GM23338 (cell line): ENCODE measurements around the gene C14orf93. TPM values are rescaled to one million over a fixed set of nuclear protein-coding genes. Genes with fewer than 3 reads are reported as not detected.

Source experiments
- EZH2phosphoT487 ChIP-seq: fragments of 200-600 bp; sonication (generic); IDR thresholded peaks from one replicate; pipeline ENCODE4 v1.8.1; 2018; ENCODE audit warnings: antibody characterized with exemption; ENCODE audit not compliant: unreplicated experiment
- polyA plus RNA-seq: library from polyadenylated mRNA; unstranded; fragments of >200 nt; fragmentation: Nextera tagmentation; extraction: Ambion mirVana; gene quantifications from 2 replicates; pipeline ENCODE4 v1.2.1, GENCODE V29; 2016
- total RNA-seq: library from RNA; depleted of rRNA; stranded (reverse); fragments of >200 nt; shearing (Covaris generic); gene quantifications from 2 replicates; pipeline ENCODE4 v1.2.3, GENCODE V29; 2014
- TF ChIP-seq, protein P1 (sequence below): fragments of 250-450 bp; sonication (Bioruptor Pico); IDR thresholded peaks from 2 replicates; pipeline ENCODE4 v1.5.0; 2020; ENCODE audit warnings: mild to moderate bottlenecking, moderate library complexity
- TF ChIP-seq, protein P2 (sequence below): IDR thresholded peaks from one replicate; pipeline ENCODE4 v1.6.1; 2018; ENCODE audit warnings: antibody characterized with exemption; ENCODE audit not compliant: unreplicated experiment
- TF ChIP-seq, protein P3 (sequence below): IDR thresholded peaks from 2 replicates; pipeline ENCODE4 v1.6.1; 2016; ENCODE audit warnings: antibody characterized with exemption

C14orf93 gene
- total and polyA plus RNA-seq, 2 experiments from 2014 or later: 3.5 to 11.7 TPM

DNA sequence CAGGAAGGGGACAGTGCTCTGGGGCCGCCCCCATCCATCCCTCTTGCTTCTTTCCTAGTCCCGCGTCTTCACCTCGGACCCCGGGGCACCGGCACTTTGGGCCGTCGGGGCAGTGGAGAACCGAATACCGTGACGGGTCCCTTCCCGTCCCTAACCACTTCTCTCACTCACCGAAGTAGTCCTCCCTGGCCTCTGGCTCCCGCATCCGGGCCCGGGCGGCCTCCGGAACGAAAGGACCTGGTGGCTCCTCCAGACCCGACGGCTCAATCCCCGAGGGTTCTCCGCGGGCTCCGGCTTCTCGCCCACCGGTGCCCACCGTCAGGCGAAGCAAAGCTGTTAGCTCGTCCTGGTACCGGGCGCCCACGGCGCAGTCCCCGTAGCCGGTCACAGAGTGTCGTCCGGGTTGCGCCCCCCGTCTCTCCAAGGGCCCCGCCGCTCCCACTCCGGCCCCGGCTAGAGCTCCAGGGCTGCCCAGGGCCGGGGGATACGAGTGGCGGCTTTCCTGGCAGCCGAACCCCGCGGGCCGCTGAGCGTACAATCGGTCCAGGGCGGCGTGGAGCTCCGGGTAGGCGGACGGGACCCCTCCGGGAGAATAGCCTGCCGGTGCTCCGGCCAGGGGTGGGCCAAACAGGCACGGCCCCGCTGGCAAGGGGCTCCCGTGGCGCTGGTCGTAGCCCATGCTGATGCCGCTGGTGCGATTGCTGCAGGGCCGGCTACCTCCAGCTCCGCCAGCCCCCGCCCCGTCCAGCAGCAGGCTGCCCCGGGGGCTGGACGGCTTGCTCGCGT, 28.7 kb downstream of the C14orf93 start (continued):
- TF ChIP-seq, protein P1, sequence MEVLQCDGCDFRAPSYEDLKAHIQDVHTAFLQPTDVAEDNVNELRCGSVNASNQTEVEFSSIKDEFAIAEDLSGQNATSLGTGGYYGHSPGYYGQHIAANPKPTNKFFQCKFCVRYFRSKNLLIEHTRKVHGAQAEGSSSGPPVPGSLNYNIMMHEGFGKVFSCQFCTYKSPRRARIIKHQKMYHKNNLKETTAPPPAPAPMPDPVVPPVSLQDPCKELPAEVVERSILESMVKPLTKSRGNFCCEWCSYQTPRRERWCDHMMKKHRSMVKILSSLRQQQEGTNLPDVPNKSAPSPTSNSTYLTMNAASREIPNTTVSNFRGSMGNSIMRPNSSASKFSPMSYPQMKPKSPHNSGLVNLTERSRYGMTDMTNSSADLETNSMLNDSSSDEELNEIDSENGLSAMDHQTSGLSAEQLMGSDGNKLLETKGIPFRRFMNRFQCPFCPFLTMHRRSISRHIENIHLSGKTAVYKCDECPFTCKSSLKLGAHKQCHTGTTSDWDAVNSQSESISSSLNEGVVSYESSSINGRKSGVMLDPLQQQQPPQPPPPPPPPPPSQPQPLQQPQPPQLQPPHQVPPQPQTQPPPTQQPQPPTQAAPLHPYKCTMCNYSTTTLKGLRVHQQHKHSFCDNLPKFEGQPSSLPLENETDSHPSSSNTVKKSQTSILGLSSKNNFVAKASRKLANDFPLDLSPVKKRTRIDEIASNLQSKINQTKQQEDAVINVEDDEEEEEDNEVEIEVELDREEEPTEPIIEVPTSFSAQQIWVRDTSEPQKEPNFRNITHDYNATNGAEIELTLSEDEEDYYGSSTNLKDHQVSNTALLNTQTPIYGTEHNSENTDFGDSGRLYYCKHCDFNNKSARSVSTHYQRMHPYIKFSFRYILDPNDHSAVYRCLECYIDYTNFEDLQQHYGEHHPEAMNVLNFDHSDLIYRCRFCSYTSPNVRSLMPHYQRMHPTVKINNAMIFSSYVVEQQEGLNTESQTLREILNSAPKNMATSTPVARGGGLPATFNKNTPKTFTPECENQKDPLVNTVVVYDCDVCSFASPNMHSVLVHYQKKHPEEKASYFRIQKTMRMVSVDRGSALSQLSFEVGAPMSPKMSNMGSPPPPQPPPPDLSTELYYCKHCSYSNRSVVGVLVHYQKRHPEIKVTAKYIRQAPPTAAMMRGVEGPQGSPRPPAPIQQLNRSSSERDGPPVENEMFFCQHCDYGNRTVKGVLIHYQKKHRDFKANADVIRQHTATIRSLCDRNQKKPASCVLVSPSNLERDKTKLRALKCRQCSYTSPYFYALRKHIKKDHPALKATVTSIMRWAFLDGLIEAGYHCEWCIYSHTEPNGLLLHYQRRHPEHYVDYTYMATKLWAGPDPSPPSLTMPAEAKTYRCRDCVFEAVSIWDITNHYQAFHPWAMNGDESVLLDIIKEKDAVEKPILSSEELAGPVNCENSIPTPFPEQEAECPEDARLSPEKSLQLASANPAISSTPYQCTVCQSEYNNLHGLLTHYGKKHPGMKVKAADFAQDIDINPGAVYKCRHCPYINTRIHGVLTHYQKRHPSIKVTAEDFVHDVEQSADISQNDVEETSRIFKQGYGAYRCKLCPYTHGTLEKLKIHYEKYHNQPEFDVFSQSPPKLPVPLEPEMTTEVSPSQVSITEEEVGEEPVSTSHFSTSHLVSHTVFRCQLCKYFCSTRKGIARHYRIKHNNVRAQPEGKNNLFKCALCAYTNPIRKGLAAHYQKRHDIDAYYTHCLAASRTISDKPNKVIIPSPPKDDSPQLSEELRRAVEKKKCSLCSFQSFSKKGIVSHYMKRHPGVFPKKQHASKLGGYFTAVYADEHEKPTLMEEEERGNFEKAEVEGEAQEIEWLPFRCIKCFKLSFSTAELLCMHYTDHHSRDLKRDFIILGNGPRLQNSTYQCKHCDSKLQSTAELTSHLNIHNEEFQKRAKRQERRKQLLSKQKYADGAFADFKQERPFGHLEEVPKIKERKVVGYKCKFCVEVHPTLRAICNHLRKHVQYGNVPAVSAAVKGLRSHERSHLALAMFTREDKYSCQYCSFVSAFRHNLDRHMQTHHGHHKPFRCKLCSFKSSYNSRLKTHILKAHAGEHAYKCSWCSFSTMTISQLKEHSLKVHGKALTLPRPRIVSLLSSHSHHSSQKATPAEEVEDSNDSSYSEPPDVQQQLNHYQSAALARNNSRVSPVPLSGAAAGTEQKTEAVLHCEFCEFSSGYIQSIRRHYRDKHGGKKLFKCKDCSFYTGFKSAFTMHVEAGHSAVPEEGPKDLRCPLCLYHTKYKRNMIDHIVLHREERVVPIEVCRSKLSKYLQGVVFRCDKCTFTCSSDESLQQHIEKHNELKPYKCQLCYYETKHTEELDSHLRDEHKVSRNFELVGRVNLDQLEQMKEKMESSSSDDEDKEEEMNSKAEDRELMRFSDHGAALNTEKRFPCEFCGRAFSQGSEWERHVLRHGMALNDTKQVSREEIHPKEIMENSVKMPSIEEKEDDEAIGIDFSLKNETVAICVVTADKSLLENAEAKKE: no peak
- TF ChIP-seq, protein P2, sequence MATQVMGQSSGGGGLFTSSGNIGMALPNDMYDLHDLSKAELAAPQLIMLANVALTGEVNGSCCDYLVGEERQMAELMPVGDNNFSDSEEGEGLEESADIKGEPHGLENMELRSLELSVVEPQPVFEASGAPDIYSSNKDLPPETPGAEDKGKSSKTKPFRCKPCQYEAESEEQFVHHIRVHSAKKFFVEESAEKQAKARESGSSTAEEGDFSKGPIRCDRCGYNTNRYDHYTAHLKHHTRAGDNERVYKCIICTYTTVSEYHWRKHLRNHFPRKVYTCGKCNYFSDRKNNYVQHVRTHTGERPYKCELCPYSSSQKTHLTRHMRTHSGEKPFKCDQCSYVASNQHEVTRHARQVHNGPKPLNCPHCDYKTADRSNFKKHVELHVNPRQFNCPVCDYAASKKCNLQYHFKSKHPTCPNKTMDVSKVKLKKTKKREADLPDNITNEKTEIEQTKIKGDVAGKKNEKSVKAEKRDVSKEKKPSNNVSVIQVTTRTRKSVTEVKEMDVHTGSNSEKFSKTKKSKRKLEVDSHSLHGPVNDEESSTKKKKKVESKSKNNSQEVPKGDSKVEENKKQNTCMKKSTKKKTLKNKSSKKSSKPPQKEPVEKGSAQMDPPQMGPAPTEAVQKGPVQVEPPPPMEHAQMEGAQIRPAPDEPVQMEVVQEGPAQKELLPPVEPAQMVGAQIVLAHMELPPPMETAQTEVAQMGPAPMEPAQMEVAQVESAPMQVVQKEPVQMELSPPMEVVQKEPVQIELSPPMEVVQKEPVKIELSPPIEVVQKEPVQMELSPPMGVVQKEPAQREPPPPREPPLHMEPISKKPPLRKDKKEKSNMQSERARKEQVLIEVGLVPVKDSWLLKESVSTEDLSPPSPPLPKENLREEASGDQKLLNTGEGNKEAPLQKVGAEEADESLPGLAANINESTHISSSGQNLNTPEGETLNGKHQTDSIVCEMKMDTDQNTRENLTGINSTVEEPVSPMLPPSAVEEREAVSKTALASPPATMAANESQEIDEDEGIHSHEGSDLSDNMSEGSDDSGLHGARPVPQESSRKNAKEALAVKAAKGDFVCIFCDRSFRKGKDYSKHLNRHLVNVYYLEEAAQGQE: no peak
- no peak for TF ChIP-seq EZH2phosphoT487
- TF ChIP-seq, protein P3, sequence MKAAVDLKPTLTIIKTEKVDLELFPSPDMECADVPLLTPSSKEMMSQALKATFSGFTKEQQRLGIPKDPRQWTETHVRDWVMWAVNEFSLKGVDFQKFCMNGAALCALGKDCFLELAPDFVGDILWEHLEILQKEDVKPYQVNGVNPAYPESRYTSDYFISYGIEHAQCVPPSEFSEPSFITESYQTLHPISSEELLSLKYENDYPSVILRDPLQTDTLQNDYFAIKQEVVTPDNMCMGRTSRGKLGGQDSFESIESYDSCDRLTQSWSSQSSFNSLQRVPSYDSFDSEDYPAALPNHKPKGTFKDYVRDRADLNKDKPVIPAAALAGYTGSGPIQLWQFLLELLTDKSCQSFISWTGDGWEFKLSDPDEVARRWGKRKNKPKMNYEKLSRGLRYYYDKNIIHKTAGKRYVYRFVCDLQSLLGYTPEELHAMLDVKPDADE: no peak
